GM18861 (cell line): ENCODE data around the gene OR7A5.
"Not testable (repeated sequence)": the region's sequence is repeated elsewhere in the genome, so short reads cannot be mapped to it uniquely, and the experiment has no call there.

Experiments
- ATAC-seq: cut with Tn5 transposase; IDR thresholded peaks from one replicate; pipeline ENCODE4 v1.9.1; 2021; ENCODE audit not compliant: unreplicated experiment

The OR7A5 gene

DNA sequence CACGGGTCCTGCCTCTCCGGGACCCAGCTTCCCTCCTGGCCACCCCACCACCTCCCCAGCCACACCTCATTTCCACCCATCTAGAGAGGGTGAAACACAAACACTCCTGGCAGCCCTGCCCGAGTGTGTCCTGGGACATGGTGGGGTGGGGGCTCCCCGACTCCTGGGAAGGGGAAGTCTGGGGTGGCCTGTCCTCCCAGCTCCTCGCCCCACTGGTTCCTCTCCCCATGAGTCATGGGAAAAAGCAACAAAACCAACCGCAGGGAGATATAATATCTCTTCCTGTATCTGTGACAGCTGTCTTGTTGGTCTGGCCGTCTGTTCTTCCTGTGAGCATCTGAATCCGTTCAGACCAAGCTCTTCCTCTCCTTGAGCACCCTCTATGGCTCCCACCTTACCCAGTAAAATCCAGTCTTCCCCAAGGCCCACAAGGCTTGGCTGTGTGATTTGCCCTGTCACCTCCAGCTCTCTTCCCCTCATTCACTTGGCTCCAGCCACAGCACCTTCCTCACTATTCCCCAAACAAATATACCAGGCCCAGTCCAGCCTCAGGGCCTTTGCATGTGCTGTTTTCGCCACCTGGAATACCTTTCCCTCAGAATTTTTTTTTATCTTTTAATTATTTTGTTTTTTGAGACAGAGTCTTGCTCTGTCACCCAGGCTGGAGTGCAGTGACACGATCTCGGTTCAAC, 49.7 kb downstream of the OR7A5 start:
- ATAC-seq: not testable (repeated sequence)

DNA sequence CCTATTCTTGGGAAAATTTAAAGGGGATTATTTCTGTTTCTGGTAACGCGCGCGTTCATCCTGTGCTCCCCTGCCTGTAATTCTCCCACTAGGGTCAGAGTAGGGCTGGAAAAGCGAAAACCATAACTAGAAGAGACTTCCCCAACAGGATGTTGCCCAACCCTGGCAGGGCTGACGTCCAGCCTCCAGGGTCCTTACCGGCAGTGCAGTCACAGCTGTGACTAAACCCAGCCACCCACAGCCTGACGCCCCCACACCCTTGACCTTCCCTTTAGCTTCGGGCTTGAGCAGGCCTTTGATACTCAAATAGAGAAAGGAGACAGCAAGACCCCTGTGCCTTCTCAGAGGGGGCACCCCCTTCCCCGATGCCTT, 50.3 kb downstream of the OR7A5 start:
- ATAC-seq: not testable (repeated sequence)

DNA sequence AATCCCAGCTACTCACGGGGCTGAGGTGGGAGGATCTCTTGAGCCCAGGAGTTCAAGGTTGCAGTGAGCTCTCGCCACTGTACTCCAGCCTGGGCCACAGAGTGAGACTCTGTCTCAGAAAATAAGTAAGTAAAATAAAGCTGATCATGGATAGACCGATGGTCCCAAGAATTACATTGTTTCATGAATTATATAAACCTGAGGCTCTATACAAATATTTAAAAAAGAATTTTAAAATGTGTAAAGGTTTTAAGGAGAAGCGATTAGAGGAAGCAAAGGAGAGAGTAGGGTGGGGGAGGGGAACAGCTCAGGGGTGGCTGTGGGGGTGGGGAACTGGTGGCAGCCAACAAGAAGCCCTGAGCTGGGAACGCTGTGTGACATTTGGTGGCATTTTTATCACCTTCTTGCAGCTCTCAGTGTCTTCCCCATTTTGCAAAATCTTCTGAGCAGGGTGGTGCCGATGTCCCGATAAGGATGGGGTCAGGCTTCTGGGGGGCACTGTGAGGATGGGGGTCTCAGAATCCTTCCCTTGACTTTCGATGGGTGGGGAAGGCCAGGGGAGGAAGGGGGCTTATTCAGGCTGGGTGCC, 51.5 kb downstream of the OR7A5 start:
- ATAC-seq: not testable (repeated sequence)

DNA sequence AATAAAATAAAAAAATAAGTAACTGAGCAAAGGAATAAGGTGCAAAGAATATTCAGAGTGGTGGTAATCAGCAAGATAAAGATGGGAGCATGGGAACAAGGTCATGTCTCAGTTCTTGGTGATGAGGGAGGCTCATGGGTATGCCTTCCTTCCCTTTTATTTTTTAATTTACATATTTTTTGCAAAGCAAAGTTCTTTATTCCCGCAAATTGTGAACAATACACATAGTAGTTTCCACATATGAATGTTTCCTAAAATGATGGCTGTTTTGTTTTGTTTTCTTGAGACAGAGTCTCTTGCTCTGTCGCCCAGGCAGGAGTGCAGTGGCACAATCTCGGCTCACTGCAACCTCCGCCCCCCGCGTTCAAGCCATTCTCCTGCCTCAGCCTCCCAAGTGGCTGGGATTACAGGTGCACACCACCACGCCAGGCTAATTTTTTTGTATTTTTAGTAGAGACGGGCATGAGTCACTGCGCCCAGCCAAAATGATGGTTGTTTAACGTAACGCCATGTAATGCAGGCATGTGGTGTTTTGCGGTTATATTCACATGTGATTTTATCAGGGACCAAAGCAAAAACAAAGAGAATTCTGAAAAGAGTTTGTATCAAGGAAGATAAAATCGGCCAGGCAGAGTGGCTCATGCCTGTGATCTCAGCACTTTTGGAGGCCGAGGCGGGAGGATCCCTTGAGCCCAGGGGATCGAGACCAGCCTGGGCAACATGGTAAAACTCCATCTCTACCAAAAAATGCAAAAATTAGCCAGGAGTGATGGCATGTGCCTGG, 52.2 kb downstream of the OR7A5 start:
- ATAC-seq: no peak

DNA sequence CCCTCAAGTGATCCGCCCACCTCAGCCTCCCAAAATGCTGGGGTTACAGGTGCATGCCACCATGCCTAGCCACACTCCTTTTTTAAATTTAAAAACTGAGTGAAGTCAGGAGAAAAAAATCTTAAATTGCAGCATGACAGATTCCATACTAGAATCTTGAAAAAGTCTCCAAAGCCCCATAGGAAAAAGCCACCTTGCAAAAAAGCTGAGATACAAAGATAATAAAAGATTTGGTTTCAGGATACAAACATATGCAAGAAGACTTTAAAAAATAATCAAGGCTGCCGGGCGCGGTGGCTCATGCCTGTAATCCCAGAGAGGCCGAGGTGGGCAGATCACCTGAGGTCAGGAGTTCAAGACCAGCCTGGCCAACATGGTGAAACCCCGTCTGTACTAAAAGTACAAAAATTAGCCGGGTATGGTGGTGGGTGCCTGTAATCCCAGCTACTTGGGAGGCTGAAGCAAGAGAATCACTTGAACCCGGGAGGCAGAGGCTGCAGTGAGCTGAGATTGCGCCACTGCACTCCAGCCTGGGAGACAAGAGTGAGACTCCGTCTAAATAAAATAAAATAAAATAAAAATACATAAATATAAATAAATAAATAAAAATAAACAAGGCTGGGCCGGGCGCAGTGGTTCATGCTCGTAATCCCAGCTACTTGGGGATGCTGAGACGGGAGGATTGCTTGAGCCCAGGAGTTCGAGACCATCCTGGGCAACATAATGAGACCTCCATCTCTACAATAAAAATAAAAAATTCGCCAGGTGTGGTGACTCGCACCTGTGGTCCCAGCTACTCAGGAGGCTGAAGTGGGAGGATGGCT, 53.1 kb downstream of the OR7A5 start:
- ATAC-seq: not testable (repeated sequence)

DNA sequence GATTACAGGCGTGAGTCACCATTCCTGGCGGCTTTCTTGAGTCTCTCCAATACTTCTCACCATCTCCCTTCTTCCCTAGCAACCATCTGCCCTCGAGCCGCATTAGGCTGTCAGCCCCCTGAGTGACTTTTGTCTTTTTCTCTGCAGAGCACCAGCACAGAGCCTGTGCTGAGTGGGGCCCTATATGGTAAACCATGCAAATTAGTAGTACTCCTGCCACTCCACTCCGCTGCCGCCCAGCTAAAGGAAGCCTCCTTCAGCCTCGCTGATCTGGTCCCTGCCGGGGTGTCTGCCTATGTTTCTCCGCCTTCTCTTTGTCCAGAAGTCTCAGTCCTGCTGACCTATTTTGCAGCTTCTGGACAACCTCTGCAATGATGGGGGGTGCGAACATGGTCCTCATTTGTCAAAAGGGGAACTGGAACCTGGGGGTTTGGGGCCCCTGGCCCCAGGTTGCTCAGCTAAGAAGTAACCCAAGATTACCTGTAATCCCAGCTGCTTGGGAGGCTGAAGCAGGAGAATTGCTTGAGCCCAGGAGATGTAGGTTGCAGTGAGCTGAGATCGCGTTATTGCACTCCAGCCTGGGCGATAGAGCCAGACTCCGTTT, 54.3 kb downstream of the OR7A5 start:
- ATAC-seq: not testable (repeated sequence)

DNA sequence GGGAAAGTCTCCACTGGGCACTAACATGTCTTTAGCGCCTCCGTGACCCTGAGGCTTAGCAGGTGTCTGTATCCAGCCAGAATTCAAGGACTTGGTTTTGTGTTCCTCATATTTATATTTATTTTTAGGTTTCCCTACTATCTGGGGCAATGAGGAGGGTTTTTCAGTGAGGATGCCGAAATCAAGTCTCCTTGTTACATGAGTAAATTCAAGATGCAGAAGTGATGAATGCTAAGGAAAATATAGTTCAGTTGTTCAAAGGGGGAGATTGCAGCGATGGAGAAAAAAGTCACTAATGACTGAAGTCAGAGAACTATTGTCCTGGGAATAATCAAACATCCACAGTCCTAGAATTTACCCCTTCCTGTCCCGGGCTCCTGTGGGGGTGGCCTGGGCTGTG, 55.8 kb downstream of the OR7A5 start:
- no peak for ATAC-seq

DNA sequence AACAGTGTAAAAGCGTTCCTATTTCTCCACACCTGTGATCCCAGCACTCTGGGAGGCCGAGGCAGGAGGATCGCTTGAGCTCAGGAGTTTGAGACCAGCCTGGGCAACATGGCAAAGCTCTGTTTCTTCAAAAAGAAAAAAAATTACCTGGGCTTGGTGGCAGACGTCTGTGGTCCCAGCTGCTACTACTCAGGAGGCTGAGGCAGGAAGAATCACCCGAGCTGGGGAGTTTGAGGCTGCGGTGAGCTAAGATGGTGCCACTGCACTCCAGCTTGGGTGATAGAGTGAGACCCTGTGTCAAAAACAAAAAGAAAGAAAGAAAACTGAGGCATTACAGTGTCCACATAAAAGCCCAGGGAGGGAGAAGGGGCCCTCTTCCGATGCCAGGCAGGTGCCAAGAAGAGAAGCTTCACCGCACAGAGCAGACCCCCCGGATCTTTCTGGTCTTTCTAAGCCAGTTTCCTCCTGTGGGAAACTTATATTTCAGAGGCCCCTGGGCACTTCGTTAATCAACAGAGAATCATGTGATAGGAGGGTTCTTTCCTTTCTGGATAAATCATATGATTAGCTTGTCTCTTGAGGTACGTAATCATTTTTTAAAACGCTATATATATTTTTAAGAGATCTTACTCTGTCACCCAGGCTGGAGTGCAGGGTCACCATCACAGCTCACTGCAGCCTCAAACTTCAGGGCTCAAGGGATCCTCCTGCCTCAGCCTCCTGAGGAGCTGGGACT, 56.7 kb downstream of the OR7A5 start, which contains the start of gene ADGRE2:
ADGRE2 (minus strand) TSS at position 451 of the 736 bp plus-strand sequence. CDS start 1,804 bp downstream, outside the sequence.
- not testable (repeated sequence) for ATAC-seq

DNA sequence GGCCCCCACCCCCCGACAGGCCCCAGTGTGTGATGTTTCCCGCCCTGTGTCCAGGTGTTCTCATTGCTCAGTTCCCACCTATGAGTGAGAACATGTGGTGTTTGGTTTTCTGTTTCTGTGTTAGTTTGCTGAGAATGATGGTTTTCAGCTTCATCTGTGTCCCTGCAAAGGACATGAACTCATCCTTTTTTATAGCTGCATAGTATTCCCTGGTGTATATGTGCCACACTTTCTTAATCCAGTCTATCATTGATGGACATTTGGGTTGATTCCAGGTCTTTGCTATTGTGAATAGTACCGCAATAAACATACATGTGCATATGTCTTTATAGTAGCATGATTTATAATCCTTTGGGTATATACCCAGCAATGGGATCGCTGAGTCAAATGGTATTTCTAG, 57.3 kb downstream of the OR7A5 start:
- ATAC-seq: not testable (repeated sequence)
